MCF 10A (cell line): ENCODE data around the gene CPA5. TPM values are rescaled to one million over a fixed set of nuclear protein-coding genes. Genes with fewer than 3 reads are reported as not detected.
A peak's percentile ranks its signal among the peaks of the same experiment; 100 is the strongest.

Experiments used
- BruUV-seq: library from RNA; stranded (reverse); fragments of 400-500 nt; replicated peaks from 2 replicates; lab custom pipeline; 2021; lab: Mats Ljungman, UMichigan
- CTCF ChIA-PET: fragments of 300-600 bp; sonication (Branson Sonifier 250); formaldehyde crosslinking; extraction: SDS; loops from one replicate; lab custom pipeline; 2021; ENCODE audit warnings: antibody characterized with exemption, inconsistent platforms; lab: Yijun Ruan, JAX
- POLR2A ChIA-PET: fragments of 300-600, 350-650 bp; sonication (Branson Sonifier 250); formaldehyde crosslinking; extraction: SDS; loops from one replicate; lab custom pipeline; 2020; ENCODE audit warnings: antibody characterized with exemption, inconsistent platforms; lab: Yijun Ruan, JAX
- DNase-seq: peaks from one replicate; pipeline ENCODE4 v3.0.0-alpha.2; 2018; ENCODE audit not compliant: unreplicated experiment
- H3K27ac Mint-ChIP-seq: one replicate; pipeline ENCODE4 v1.8.0; 2022; ENCODE audit warnings: mild to moderate bottlenecking, low read depth, mixed read lengths; ENCODE audit not compliant: unreplicated experiment
- H3K27me3 Mint-ChIP-seq: one replicate; pipeline ENCODE4 v1.8.0; 2022; ENCODE audit warnings: mixed read lengths; ENCODE audit not compliant: insufficient read depth, unreplicated experiment
- H3K36me3 Mint-ChIP-seq: one replicate; pipeline ENCODE4 v1.8.0; 2022; ENCODE audit warnings: mild to moderate bottlenecking, moderate library complexity, mixed read lengths; ENCODE audit not compliant: insufficient read depth, unreplicated experiment
- H3K4me1 Mint-ChIP-seq: one replicate; pipeline ENCODE4 v1.8.0; 2022; ENCODE audit warnings: mixed read lengths; ENCODE audit not compliant: insufficient read depth, unreplicated experiment
- H3K4me3 Mint-ChIP-seq: one replicate; pipeline ENCODE4 v1.8.0; 2022; ENCODE audit warnings: mild to moderate bottlenecking, moderate library complexity, mixed read lengths; ENCODE audit not compliant: unreplicated experiment
- H3K9me3 Mint-ChIP-seq: one replicate; pipeline ENCODE4 v1.8.0; 2022; ENCODE audit warnings: mixed read lengths; ENCODE audit not compliant: unreplicated experiment
- CTCF ChIP-seq: fragments of 200-600 bp; IDR thresholded peaks from one replicate; pipeline ENCODE4 v1.8.0; 2022; ENCODE audit warnings: antibody characterized with exemption, mild to moderate bottlenecking; ENCODE audit not compliant: unreplicated experiment
- intact Hi-C: fragments of 100-400 bp; cut with micrococcal nuclease; formaldehyde crosslinking; loops from 2 replicates; pipeline ENCODE4 v1.14.1; 2022
- total RNA-seq: library from RNA; stranded (reverse); gene quantifications from 2 replicates; pipeline ENCODE4 v1.2.3, GENCODE V29; 2022

CPA5 gene
- total RNA-seq, 1 experiment from 2014 or later = 0.42 TPM

GRCh38 chr7:130365511-130366441 is 21.2 kb downstream of the CPA5 start:
- ChIA-PET POLR2A (interaction anchor here (0.6 kb wide), 1 partner anchor 277 kb away, joined by 3 read pairs; no protein-coding TSS in a partner anchor), CTCF (interaction anchor here (0.6 kb wide), 1 partner anchor 392 kb away, joined by 3 read pairs; no protein-coding TSS in a partner anchor)
- TF ChIP-seq CTCF = no peak
- DNase-seq = peak; percentile 34
- Mint-ChIP-seq H3K4me3 (no peak overlapping the region), H3K9me3 (peaks cover under 1% of the 10 kb centered on the region), H3K27me3 (no peaks in the 10 kb centered on the region), H3K27ac (no peak overlapping the region), H3K36me3 (no peaks in the 10 kb centered on the region), H3K4me1 (peaks cover 38% of the 10 kb centered on the region)
- BruUV-seq = no TSS peak
- intact Hi-C loops = no loop called here

- no peak overlapping the region for H3K4me3 Mint-ChIP-seq
- BruUV-seq = no TSS peak
- H3K27ac Mint-ChIP-seq = no peak overlapping the region
- ChIA-PET CTCF (no interaction called here), POLR2A (no interaction called here)
- peaks cover under 1% of the 10 kb centered on the region for H3K9me3 Mint-ChIP-seq
- DNase-seq = no peak
- no peak for TF ChIP-seq CTCF
- H3K36me3 Mint-ChIP-seq = no peaks in the 10 kb centered on the region
- H3K27me3 Mint-ChIP-seq = no peaks in the 10 kb centered on the region
- H3K4me1 Mint-ChIP-seq = peaks cover 38% of the 10 kb centered on the region
- intact Hi-C loops = no loop called here
These were observed 21.9 kb downstream of the CPA5 start for GRCh38 chr7:130366564-130366963.

GRCh38 chr7:130367088-130367755 is 22.6 kb downstream of the CPA5 start:
- H3K27me3 Mint-ChIP-seq = no peaks in the 10 kb centered on the region

More at GRCh38 chr7:130367088-130367755, 22.6 kb downstream of the CPA5 start:
- no peaks in the 10 kb centered on the region for H3K36me3 Mint-ChIP-seq
- BruUV-seq = no TSS peak
- TF ChIP-seq CTCF = no peak
- intact Hi-C loops = no loop called here
- no peak overlapping the region for H3K27ac Mint-ChIP-seq
- ChIA-PET POLR2A (no interaction called here), CTCF (no interaction called here)
- H3K4me3 Mint-ChIP-seq = no peak overlapping the region
- peaks cover 7% of the 10 kb centered on the region for H3K9me3 Mint-ChIP-seq
- peaks cover 45% of the 10 kb centered on the region for H3K4me1 Mint-ChIP-seq
- DNase-seq = no peak
